Measurements from ENCODE around the gene PPP1R7. TPM values are rescaled to one million over a fixed set of nuclear protein-coding genes. Genes with fewer than 3 reads are reported as not detected.
A peak's percentile ranks its signal among the peaks of the same experiment; 100 is the strongest.

PPP1R7 gene
- total RNA-seq, 1 donor from 2014 or later = 60.7 TPM

DNA sequence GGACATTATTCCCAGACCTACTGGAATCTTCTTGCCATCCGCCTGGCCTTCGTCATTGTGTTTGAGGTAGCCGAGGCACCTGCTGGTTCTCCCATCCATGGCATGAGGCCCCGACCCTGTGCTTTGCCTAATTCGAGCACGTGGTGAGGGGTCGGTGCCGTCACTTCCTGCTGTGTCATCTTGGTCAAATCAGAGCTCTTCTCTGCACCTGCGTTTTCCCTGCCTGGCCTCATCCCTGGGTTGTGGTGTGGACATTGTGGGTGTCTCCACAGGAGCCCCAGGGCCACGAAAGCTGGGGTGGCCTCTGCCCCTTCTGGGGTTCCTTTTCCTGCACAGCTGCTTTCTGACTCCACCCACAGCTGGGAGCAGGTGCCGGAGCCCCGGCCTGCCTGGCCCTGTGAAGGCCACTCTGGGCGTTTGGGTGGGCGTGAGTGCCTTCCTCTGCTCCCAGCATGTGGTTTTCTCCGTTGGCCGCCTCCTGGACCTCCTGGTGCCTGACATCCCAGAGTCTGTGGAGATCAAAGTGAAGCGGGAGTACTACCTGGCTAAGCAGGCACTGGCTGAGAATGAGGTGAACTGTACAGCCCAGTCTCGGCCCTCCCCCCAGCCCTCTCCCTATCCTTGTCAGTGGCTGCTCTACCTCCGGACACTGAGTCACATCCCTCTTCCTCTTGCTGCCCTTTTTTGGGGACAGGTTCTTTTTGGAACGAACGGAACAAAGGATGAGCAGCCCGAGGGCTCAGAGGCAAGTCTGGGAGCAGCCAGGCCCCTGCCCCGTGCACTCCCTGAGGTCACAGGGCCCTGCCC, 73.1 kb downstream of the PPP1R7 start:
- peak; percentile 29 for ATAC-seq
- DNase-seq = no peak
- Histone ChIP-seq H3K4me1 (peaks cover 8% of the 10 kb centered on the region), H3K36me3 (peaks cover 28% of the 10 kb centered on the region), H3K27ac (no peak overlapping the region), H3K27me3 (no peaks in the 10 kb centered on the region), H3K9me3 (no peaks in the 10 kb centered on the region), H3K4me3 (no peak overlapping the region)
- intact Hi-C loops (cut with DNase I) = no loop called here
- TF ChIP-seq, protein P1, sequence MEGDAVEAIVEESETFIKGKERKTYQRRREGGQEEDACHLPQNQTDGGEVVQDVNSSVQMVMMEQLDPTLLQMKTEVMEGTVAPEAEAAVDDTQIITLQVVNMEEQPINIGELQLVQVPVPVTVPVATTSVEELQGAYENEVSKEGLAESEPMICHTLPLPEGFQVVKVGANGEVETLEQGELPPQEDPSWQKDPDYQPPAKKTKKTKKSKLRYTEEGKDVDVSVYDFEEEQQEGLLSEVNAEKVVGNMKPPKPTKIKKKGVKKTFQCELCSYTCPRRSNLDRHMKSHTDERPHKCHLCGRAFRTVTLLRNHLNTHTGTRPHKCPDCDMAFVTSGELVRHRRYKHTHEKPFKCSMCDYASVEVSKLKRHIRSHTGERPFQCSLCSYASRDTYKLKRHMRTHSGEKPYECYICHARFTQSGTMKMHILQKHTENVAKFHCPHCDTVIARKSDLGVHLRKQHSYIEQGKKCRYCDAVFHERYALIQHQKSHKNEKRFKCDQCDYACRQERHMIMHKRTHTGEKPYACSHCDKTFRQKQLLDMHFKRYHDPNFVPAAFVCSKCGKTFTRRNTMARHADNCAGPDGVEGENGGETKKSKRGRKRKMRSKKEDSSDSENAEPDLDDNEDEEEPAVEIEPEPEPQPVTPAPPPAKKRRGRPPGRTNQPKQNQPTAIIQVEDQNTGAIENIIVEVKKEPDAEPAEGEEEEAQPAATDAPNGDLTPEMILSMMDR (IDR thresholded peaks at IDR 0.05) = no peak

DNA sequence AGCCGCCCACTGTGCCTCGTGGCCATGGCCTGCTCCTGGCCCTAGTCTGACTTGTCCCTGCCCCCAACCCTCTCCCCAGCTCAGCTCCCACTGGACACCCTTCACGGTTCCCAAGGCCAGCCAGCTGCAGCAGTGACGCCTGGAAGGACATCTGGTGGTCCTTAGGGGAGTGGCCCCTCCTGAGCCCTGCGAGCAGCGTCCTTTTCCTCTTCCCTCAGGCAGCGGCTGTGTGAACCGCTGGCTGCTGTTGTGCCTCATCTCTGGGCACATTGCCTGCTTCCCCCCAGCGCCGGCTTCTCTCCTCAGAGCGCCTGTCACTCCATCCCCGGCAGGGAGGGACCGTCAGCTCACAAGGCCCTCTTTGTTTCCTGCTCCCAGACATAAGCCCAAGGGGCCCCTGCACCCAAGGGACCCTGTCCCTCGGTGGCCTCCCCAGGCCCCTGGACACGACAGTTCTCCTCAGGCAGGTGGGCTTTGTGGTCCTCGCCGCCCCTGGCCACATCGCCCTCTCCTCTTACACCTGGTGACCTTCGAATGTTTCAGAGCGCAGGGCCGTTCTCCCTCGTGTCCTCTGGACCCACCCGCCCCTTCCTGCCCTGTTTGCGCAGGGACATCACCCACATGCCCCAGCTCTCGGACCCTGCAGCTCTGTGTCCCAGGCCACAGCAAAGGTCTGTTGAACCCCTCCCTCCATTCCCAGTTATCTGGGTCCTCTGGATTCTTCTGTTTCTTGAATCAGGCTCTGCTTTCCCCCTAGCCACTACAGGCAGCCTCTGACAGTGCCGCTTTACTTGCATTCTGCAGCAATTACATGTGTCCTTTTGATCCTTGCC, 74.0 kb downstream of the PPP1R7 start:
- no peak for DNase-seq
- Histone ChIP-seq H3K9me3 (no peaks in the 10 kb centered on the region), H3K27ac (no peak overlapping the region), H3K36me3 (peaks cover 36% of the 10 kb centered on the region), H3K4me3 (no peak overlapping the region), H3K4me1 (peaks cover 1% of the 10 kb centered on the region), H3K27me3 (no peaks in the 10 kb centered on the region)
- TF ChIP-seq, protein P1 (IDR thresholded peaks at IDR 0.05) = no peak
- ATAC-seq = peak; percentile 57
- intact Hi-C loops (cut with DNase I) = no loop called here

DNA sequence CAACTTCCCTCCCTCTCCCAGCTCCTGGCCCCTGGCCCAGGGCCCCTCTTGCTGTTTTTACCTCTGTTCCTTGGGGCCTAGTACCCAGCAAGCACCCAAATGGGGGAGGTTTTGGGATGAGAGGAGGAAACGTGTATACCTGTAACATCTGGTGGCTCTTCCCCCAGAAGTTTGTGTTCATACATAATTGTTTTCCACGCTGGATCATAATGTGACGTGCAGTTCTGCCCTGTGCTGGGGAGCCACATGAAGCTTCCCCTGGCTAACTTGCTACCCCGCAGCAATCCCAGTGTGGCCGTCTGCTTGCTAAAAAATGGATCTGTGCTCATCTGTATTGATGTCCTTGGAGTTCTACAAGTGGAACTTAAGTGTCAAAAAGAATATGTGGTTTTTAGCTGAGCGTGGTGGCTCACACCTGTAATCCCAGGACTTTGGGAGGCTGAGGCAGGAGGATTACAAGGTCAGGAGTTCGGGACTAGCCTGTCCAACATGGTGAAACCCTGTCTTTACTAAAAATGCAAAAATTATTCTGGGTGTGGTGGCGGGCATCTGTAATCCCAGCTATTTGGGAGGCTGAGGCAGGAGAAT, 74.7 kb downstream of the PPP1R7 start:
- Histone ChIP-seq H3K36me3 (peaks cover 43% of the 10 kb centered on the region), H3K9me3 (no peaks in the 10 kb centered on the region), H3K27me3 (no peaks in the 10 kb centered on the region), H3K4me1 (no peaks in the 10 kb centered on the region), H3K4me3 (no peak overlapping the region), H3K27ac (no peak overlapping the region)
- TF ChIP-seq, protein P1 (IDR thresholded peaks at IDR 0.05) = no peak
- intact Hi-C loops (cut with DNase I) = no loop called here
- ATAC-seq (no peak), DNase-seq (no peak)

DNA sequence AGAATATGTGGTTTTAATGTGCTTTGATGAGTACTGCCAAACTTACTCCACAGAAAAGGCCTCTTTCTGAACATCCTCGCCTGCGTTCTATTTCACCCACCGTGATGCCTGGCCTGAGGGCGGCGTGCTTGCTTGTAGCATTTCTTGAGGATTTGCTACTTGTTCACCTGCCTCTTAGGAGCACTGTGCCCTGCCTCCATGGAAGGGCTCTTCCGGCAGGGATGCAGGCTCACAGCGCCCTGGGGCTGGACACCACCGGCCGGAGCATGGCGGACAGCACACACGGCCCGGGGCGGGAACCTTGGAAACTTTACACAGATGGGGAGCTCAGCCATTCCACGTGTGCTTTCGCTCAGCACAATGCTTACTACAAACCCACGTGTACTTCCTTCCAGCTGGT, 75.3 kb downstream of the PPP1R7 start:
- Histone ChIP-seq H3K4me1 (no peaks in the 10 kb centered on the region), H3K27me3 (no peaks in the 10 kb centered on the region), H3K27ac (no peak overlapping the region), H3K9me3 (no peaks in the 10 kb centered on the region), H3K4me3 (no peak overlapping the region), H3K36me3 (peaks cover 49% of the 10 kb centered on the region)
- DNase-seq = no peak
- intact Hi-C loops (cut with DNase I) = no loop called here
- ATAC-seq = no peak
- TF ChIP-seq, protein P1 (IDR thresholded peaks at IDR 0.05) = no peak

DNA sequence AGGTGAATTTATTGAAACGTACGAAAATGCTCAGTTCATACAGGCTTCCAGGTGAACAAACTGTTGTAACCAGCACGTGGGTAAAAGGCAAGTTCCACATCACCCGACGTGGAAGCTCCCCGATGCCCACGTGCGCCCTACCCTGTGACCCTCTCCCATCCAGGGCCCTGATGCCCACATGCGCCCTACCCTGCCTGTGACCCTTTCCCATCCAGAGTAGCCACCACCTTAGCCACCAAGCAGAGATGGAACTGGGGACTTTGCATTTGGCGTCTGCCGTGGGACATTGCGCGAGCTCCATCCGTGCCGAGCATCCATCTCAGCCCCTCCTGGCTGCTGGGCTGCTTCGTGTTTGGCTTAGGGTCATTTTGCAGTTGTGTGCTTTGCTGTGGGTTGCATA, 75.7 kb downstream of the PPP1R7 start:
- ATAC-seq (no peak), DNase-seq (no peak)
- intact Hi-C loops (cut with DNase I) = no loop called here
- H3K27me3 ChIP-seq = no peaks in the 10 kb centered on the region
- H3K36me3 ChIP-seq = peaks cover 54% of the 10 kb centered on the region
- no peaks in the 10 kb centered on the region for H3K9me3 ChIP-seq
- TF ChIP-seq, protein P1 (IDR thresholded peaks at IDR 0.05) = no peak
- H3K4me1 ChIP-seq = no peaks in the 10 kb centered on the region
- no peak overlapping the region for H3K4me3 ChIP-seq
- no peak overlapping the region for H3K27ac ChIP-seq

All from upper lobe of right lung (tissue), 1 donor.